K562 (cell line): ENCODE results near the gene GOLT1A. TPM values are rescaled to one million over a fixed set of nuclear protein-coding genes. Genes with fewer than 3 reads are reported as not detected.

Experiments
- ATAC-seq: fragments of 200-7000 bp; cut with Tn5 transposase; 3 replicates; pipeline ENCODE4 v1.9.1; 2020; ENCODE audit warnings: moderate library complexity
- BruUV-seq: library from RNA; stranded (reverse); fragments of 400-500 nt; replicated peaks from 2 replicates; lab custom pipeline; 2021; lab: Mats Ljungman, UMichigan
- CTCF ChIA-PET: fragments of 300-600 bp; formaldehyde crosslinking; extraction: SDS; loops from one replicate; lab custom pipeline; 2021; ENCODE audit warnings: low intra/inter-chr PET ratio; lab: Yijun Ruan, JAX
- POLR2A ChIA-PET: fragments of 300-600, 350-650 bp; sonication (Branson Sonifier 250); formaldehyde crosslinking; extraction: SDS; loops from one replicate; lab custom pipeline; 2021; ENCODE audit warnings: antibody characterized with exemption, inconsistent platforms; lab: Yijun Ruan, JAX
- DNase-seq, 4 experiments: peaks; one replicate each; pipeline versions ENCODE4 v3.0.0 to v3.0.0-alpha.2; 2011 to 2018; ENCODE audit warnings: low spot score in 3 of 4, mixed read lengths in 3 of 4; ENCODE audit errors: extremely low read depth in 1 of 4
- FAIRE-seq: peaks from 2 replicates; lab custom pipeline; 2011; peaks lifted over from hg19 to GRCh38; lab: Jason Lieb, UNC
- H2AFZ ChIP-seq: 2 replicates; pipeline ENCODE4 v1.6.0; 2011; ENCODE audit warnings: low read depth, low read length, control low read depth, inconsistent platforms
- H3K27ac ChIP-seq: fragments of 200-600 bp; 3 replicates; pipeline ENCODE4 v1.8.0; 2011; ENCODE audit warnings: low read depth, mild to moderate bottlenecking, control low read depth, inconsistent platforms, low read length, moderate library complexity, mixed read lengths; ENCODE audit errors: extremely low read depth
- H3K27me3 ChIP-seq, 2 experiments: fragments of 300-600 bp in 1 of 2; 2 replicates in 1 of 2; 3 replicates in 1 of 2; pipeline versions ENCODE4 v1.6.0 to v1.8.0; 2011; ENCODE audit warnings: inconsistent platforms in 2 of 2, low read length in 2 of 2, mild to moderate bottlenecking in 1 of 2, mixed read lengths in 1 of 2, moderate library complexity in 1 of 2; ENCODE audit not compliant: control insufficient read depth in 2 of 2, insufficient read depth in 2 of 2
- H3K36me3 ChIP-seq: fragments of 300-600 bp; 3 replicates; pipeline ENCODE4 v1.8.0; 2011; ENCODE audit warnings: mild to moderate bottlenecking, low read length, inconsistent platforms; ENCODE audit not compliant: control insufficient read depth, insufficient read depth
- H3K4me1 ChIP-seq, 2 experiments: fragments of 200-600 bp in 1 of 2; replicated peaks in 1 of 2; 2 replicates in 1 of 2; 3 replicates in 1 of 2; pipeline versions ENCODE4 v1.5.1 to v1.8.0; 2011; ENCODE audit warnings: inconsistent platforms in 2 of 2, low read length in 2 of 2, mild to moderate bottlenecking in 1 of 2, mixed read lengths in 1 of 2, moderate library complexity in 1 of 2; ENCODE audit not compliant: control insufficient read depth in 2 of 2, insufficient read depth in 2 of 2
- H3K4me2 ChIP-seq: 2 replicates; pipeline ENCODE4 v1.6.1; 2011; ENCODE audit warnings: low read length, control low read depth, inconsistent platforms, mixed read lengths; ENCODE audit not compliant: insufficient read depth
- H3K4me3 ChIP-seq: fragments of 200-600 bp; sonication (generic), shearing (Covaris generic); 2 replicates; pipeline ENCODE4 v1.5.1; 2016; ENCODE audit warnings: control low read depth, inconsistent platforms
- H3K79me2 ChIP-seq: fragments of 200-600 bp; 3 replicates; pipeline ENCODE4 v1.8.0; 2011; ENCODE audit warnings: low read length, inconsistent platforms; ENCODE audit not compliant: control insufficient read depth, insufficient read depth
- H3K9ac ChIP-seq, 2 experiments: 2 replicates each; pipeline versions ENCODE4 v1.6.0 to v1.6.1; 2011; ENCODE audit warnings: low read depth in 2 of 2, low read length in 2 of 2, control low read depth in 1 of 2, inconsistent platforms in 1 of 2, mild to moderate bottlenecking in 1 of 2, mixed read lengths in 1 of 2; ENCODE audit not compliant: insufficient read depth in 1 of 2
- H3K9me1 ChIP-seq: one replicate; pipeline ENCODE4 v1.6.0; 2011; ENCODE audit warnings: inconsistent platforms, mild to moderate bottlenecking, low read length, moderate library complexity; ENCODE audit not compliant: control insufficient read depth, insufficient read depth
- H3K9me3 ChIP-seq: replicated peaks from 2 replicates; pipeline ENCODE4 v1.5.1; 2011; ENCODE audit warnings: low read depth, low read length, inconsistent platforms; ENCODE audit not compliant: control insufficient read depth, insufficient read depth
- H4K20me1 ChIP-seq: replicated peaks from 2 replicates; pipeline ENCODE4 v1.6.1; 2011; ENCODE audit warnings: low read length, inconsistent platforms, mixed read lengths; ENCODE audit not compliant: control insufficient read depth, insufficient read depth
- ETV6 ChIP-seq, 3 experiments: fragments of 150-350 bp in 1 of 3; sonication (generic) in 1 of 3; formaldehyde crosslinking in 1 of 3; IDR thresholded peaks; 2 replicates each; pipeline versions ENCODE4 v1.6.1 to v1.8.0; 2014 to 2022; ENCODE audit warnings: borderline replicate concordance in 2 of 3, low read depth in 2 of 3, antibody characterized with exemption in 1 of 3, low read length in 1 of 3, mild to moderate bottlenecking in 1 of 3, missing genetic modification reagents in 1 of 3
- MTA3 ChIP-seq: fragments of 450-650 bp; formaldehyde crosslinking; IDR thresholded peaks from 2 replicates; pipeline ENCODE4 v1.6.1; 2017; ENCODE audit warnings: mild to moderate bottlenecking, borderline replicate concordance
- PRMT5 ChIP-seq: sonication (generic); formaldehyde crosslinking; IDR thresholded peaks from 2 replicates; pipeline ENCODE4 v1.5.0; 2020; ENCODE audit warnings: missing genetic modification reagents
- RFX1 ChIP-seq: fragments of 450-650 bp; IDR thresholded peaks from 2 replicates; pipeline ENCODE4 v1.6.1; 2016; ENCODE audit warnings: mild to moderate bottlenecking, moderate library complexity
- TARDBP ChIP-seq: fragments of 450-650 bp; IDR thresholded peaks from 2 replicates; pipeline ENCODE4 v1.6.1; 2016
- YY1 ChIP-seq, 3 experiments: IDR thresholded peaks; 2 replicates each; pipeline ENCODE4 v1.6.1; 2011; ENCODE audit warnings: low read length in 2 of 3, mild to moderate bottlenecking in 2 of 3, moderate library complexity in 2 of 3, borderline replicate concordance in 1 of 3, control low read depth in 1 of 3, low read depth in 1 of 3; ENCODE audit not compliant: insufficient read depth in 3 of 3, insufficient replicate concordance in 2 of 3, control insufficient read depth in 1 of 3, insufficient read length in 1 of 3; ENCODE audit errors: extremely low read depth in 1 of 3
- ZFPM2 ChIP-seq: fragments of 250-450 bp; sonication (Bioruptor Pico); IDR thresholded peaks from 2 replicates; pipeline ENCODE4 v1.5.1; 2022; ENCODE audit warnings: mild to moderate bottlenecking
- ZNF140 ChIP-seq: fragments of 250-450 bp; sonication (Bioruptor Pico); IDR thresholded peaks from 2 replicates; pipeline ENCODE4 v1.8.0; 2021; ENCODE audit warnings: moderate library complexity, mild to moderate bottlenecking, inconsistent platforms
- WGBS: fragments of 100-300 bp; shearing (Covaris generic); methylation state at CpG from one replicate; pipeline ENCODE4 v1.1.6; 2016; ENCODE audit warnings: low coverage, mixed read lengths; ENCODE audit not compliant: insufficient coverage; ENCODE audit errors: missing lambda C conversion rate; 5-methylcytosine and 5-hydroxymethylcytosine counted together
- in situ Hi-C: fragments of 300-500 bp; cut with MboI; formaldehyde crosslinking; loops from 4 replicates; pipeline ENCODE4 v1.15.0; 2018; ENCODE audit warnings: inconsistent platforms, mixed read lengths
- intact Hi-C: fragments of 100-400 bp; cut with micrococcal nuclease; formaldehyde crosslinking; loops from 2 replicates; pipeline ENCODE4 v1.14.2; 2022
- polyA plus RNA-seq, 8 experiments: library from polyadenylated mRNA; depleted of rRNA in 4 of 8; stranded (reverse) in 5 of 8; unstranded in 3 of 8; fragments of >200 nt; fragmentation: Nextera tagmentation in 2 of 8; fragmentation: Illumina TruSeq in 1 of 8; extraction: Ambion mirVana in 2 of 8; extraction: Trizol in 1 of 8; gene quantifications; 2 replicates each; pipeline versions ENCODE4 v1.2.1 to v1.2.3, GENCODE V29; 2011 to 2014; ENCODE audit warnings: inconsistent platforms in 1 of 8, missing spikeins in 1 of 8
- total RNA-seq, 7 experiments: library from RNA; depleted of rRNA in 6 of 7; stranded (reverse); fragments of >200 nt in 6 of 7; fragmentation: Illumina TruSeq in 2 of 7; extraction: Trizol in 2 of 7; gene quantifications; 2 replicates each; pipeline versions ENCODE4 v1.2.1 to v1.2.3, GENCODE V29; 2011 to 2021; ENCODE audit warnings: low replicate concordance in 1 of 7
- TF ChIP-seq, protein P1 (sequence below): fragments of 450-650 bp; conservative IDR thresholded peaks from 2 replicates; pipeline ENCODE4 v1.6.1; 2016; ENCODE audit warnings: missing genetic modification characterization, low read depth, mild to moderate bottlenecking, missing compliant biosample characterization, moderate library complexity
- TF ChIP-seq, protein P2 (sequence below), 2 experiments: fragments of 150-350 bp in 1 of 2; IDR thresholded peaks; 2 replicates each; pipeline ENCODE4 v1.6.1; 2012 to 2016; ENCODE audit warnings: low read depth in 2 of 2, low read length in 2 of 2, mild to moderate bottlenecking in 1 of 2, moderate library complexity in 1 of 2

Gene GOLT1A
- total and polyA plus RNA-seq, 9 of the 15 experiments (the other 6 are each of a cell fraction or from before 2014, with no cell fraction given): not detected

DNA sequence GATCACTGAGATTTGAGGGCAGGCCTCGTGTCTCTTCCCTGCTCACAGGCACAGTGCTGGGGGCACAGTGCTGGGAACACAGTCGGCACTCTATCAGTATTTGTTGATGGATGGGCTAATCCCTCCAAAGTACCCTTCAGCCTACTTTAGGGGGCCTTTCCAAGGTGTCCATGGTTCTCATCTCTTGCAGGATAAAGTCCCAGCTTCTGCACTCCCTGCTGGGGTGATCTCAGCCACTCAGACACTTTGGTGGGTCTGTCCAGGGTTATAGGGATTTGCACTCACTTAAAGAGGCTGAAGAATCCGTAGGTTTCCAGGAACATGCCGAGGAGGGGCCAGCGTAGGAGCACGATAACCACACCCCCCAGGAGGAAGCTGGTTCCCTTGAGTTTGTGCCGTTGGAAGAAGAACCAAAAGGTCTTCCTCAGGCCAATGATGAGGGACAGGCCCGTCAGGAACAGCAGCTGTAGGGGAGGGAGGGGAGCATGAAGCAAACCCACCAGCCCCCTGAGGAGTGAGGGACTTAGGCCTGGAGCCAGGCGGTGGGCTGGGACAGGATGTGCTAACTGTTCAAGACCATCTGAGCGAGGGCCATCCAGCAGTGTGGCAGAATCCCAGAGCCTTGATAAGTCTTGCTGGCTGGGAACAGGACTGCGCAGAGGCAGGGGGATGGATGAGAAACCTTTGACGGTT lies 12.3 kb downstream of the GOLT1A start:
- TF ChIP-seq ZNF140 (CRISPR knock-in tag): no peak
- TF ChIP-seq RFX1: no peak
- TF ChIP-seq PRMT5 (CRISPR knock-in tag): no peak
- TF ChIP-seq ETV6 (IDR thresholded peaks at IDR 0.05; ENCODE audit: borderline replicate concordance in 1 of 2, low read depth in 2 of 2, low read length in 1 of 2): no peak
- TF ChIP-seq ETV6 (CRISPR knock-in tag; IDR thresholded peaks at IDR 0.05; ENCODE audit: borderline replicate concordance): no peak
- TF ChIP-seq TARDBP: no peak
- no peak for TF ChIP-seq MTA3
- TF ChIP-seq ZFPM2: no peak
- TF ChIP-seq, protein P1, sequence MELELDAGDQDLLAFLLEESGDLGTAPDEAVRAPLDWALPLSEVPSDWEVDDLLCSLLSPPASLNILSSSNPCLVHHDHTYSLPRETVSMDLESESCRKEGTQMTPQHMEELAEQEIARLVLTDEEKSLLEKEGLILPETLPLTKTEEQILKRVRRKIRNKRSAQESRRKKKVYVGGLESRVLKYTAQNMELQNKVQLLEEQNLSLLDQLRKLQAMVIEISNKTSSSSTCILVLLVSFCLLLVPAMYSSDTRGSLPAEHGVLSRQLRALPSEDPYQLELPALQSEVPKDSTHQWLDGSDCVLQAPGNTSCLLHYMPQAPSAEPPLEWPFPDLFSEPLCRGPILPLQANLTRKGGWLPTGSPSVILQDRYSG (tag): no peak
- TF ChIP-seq, protein P2, sequence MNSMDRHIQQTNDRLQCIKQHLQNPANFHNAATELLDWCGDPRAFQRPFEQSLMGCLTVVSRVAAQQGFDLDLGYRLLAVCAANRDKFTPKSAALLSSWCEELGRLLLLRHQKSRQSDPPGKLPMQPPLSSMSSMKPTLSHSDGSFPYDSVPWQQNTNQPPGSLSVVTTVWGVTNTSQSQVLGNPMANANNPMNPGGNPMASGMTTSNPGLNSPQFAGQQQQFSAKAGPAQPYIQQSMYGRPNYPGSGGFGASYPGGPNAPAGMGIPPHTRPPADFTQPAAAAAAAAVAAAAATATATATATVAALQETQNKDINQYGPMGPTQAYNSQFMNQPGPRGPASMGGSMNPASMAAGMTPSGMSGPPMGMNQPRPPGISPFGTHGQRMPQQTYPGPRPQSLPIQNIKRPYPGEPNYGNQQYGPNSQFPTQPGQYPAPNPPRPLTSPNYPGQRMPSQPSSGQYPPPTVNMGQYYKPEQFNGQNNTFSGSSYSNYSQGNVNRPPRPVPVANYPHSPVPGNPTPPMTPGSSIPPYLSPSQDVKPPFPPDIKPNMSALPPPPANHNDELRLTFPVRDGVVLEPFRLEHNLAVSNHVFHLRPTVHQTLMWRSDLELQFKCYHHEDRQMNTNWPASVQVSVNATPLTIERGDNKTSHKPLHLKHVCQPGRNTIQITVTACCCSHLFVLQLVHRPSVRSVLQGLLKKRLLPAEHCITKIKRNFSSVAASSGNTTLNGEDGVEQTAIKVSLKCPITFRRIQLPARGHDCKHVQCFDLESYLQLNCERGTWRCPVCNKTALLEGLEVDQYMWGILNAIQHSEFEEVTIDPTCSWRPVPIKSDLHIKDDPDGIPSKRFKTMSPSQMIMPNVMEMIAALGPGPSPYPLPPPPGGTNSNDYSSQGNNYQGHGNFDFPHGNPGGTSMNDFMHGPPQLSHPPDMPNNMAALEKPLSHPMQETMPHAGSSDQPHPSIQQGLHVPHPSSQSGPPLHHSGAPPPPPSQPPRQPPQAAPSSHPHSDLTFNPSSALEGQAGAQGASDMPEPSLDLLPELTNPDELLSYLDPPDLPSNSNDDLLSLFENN (IDR thresholded peaks at IDR 0.05; ENCODE audit: low read depth in 2 of 2, low read length in 2 of 2): no peak
- no peak for TF ChIP-seq YY1 (IDR thresholded peaks at IDR 0.05; ENCODE audit: borderline replicate concordance in 1 of 3, control insufficient read depth in 1 of 3, extremely low read depth in 1 of 3, insufficient read depth in 3 of 3, insufficient read length in 1 of 3, insufficient replicate concordance in 2 of 3, low read depth in 1 of 3, low read length in 2 of 3)
- DNase-seq (no peak), ATAC-seq (no peak), FAIRE-seq (no peak)
- POLR2A ChIA-PET: no interaction called here
- H3K4me2 ChIP-seq: no peak overlapping the region
- CTCF ChIA-PET: interaction anchor here (0.6 kb wide), 1 partner anchor 37 kb away, joined by 4 read pairs; no protein-coding TSS in a partner anchor
- H3K36me3 ChIP-seq: no peaks in the 10 kb centered on the region
- no peaks in the 10 kb centered on the region for H3K9me1 ChIP-seq
- no peaks in the 10 kb centered on the region for H3K79me2 ChIP-seq
- no peak overlapping the region for H2AFZ ChIP-seq
- H3K27me3 ChIP-seq: peaks cover 21 to 72% of the 10 kb centered on the region in 2 experiments
- no peaks in the 10 kb centered on the region for H3K4me1 ChIP-seq
- WGBS: 0% methylated on average over 12 of the region's 12 CpGs
- H3K9ac ChIP-seq: no peak overlapping the region
- BruUV-seq: no TSS peak
- intact Hi-C loops: no loop called here
- no peaks in the 10 kb centered on the region for H3K9me3 ChIP-seq
- no peaks in the 10 kb centered on the region for H4K20me1 ChIP-seq
- in situ Hi-C loops: no loop called here
- H3K27ac ChIP-seq: no peak overlapping the region
- H3K4me3 ChIP-seq: no peak overlapping the region
